Karpas-422 (cell line): ENCODE data around the gene SNX30. TPM values are rescaled to one million over a fixed set of nuclear protein-coding genes. Genes with fewer than 3 reads are reported as not detected.

Experiments used
- DNase-seq: peaks from one replicate; pipeline ENCODE4 v3.0.0-alpha.2; 2015
- H2AFZ ChIP-seq: fragments of 200-600 bp; sonication (generic); 2 replicates; pipeline ENCODE4 v1.6.1; 2014; ENCODE audit warnings: antibody characterized with exemption, low read length, mixed read lengths
- H3K27ac ChIP-seq: fragments of 200-600 bp; sonication (generic); 2 replicates; pipeline ENCODE4 v1.5.1; 2014; ENCODE audit warnings: mild to moderate bottlenecking, low read length, moderate library complexity
- H3K27me3 ChIP-seq: fragments of 200-600 bp; sonication (generic); 2 replicates; pipeline ENCODE4 v1.6.1; 2014; ENCODE audit warnings: low read length, mixed read lengths
- H3K36me3 ChIP-seq: fragments of 200-600 bp; sonication (generic); 2 replicates; pipeline ENCODE4 v1.6.1; 2014; ENCODE audit warnings: low read length, mixed read lengths; ENCODE audit not compliant: insufficient read depth
- H3K4me1 ChIP-seq: fragments of 200-600 bp; sonication (generic); 2 replicates; pipeline ENCODE4 v1.6.1; 2014; ENCODE audit warnings: mild to moderate bottlenecking, low read length, mixed read lengths
- H3K4me2 ChIP-seq: fragments of 200-600 bp; sonication (generic); 2 replicates; pipeline ENCODE4 v1.6.1; 2014; ENCODE audit warnings: low read length, low read depth, mild to moderate bottlenecking; ENCODE audit not compliant: poor library complexity, severe bottlenecking
- H3K4me3 ChIP-seq: fragments of 200-600 bp; sonication (generic); 2 replicates; pipeline ENCODE4 v1.5.1; 2014; ENCODE audit warnings: mild to moderate bottlenecking, antibody characterized with exemption, low read length, mixed read lengths
- H3K79me2 ChIP-seq: fragments of 200-600 bp; sonication (generic); 2 replicates; pipeline ENCODE4 v1.6.1; 2014; ENCODE audit warnings: mild to moderate bottlenecking, low read length, mixed read lengths
- H3K9ac ChIP-seq: fragments of 200-600 bp; sonication (generic); 2 replicates; pipeline ENCODE4 v1.6.0; 2014; ENCODE audit warnings: low read length
- H3K9me2 ChIP-seq: fragments of 200-600 bp; sonication (generic), shearing (Covaris generic); replicated peaks from 2 replicates; pipeline ENCODE4 v1.6.0; 2014; ENCODE audit warnings: mild to moderate bottlenecking, low read length, moderate library complexity; ENCODE audit not compliant: insufficient read depth
- H3K9me3 ChIP-seq: fragments of 300-700, 200-600 bp; sonication (generic); 2 replicates; pipeline ENCODE4 v1.6.1; 2014; ENCODE audit warnings: low read length, mixed read lengths
- H4K20me1 ChIP-seq: fragments of 200-600 bp; sonication (generic); 2 replicates; pipeline ENCODE4 v1.6.1; 2014; ENCODE audit warnings: mild to moderate bottlenecking, antibody characterized with exemption, low read length, low read depth; ENCODE audit not compliant: insufficient read depth
- total RNA-seq: library from RNA; depleted of rRNA; stranded (reverse); fragments of >200 nt; shearing (Covaris generic); gene quantifications from 2 replicates; pipeline ENCODE4 v1.2.3, GENCODE V29; 2014; ENCODE audit warnings: low replicate concordance

The SNX30 gene
- total RNA-seq, 1 experiment from 2014 or later = 43.8 TPM

DNA sequence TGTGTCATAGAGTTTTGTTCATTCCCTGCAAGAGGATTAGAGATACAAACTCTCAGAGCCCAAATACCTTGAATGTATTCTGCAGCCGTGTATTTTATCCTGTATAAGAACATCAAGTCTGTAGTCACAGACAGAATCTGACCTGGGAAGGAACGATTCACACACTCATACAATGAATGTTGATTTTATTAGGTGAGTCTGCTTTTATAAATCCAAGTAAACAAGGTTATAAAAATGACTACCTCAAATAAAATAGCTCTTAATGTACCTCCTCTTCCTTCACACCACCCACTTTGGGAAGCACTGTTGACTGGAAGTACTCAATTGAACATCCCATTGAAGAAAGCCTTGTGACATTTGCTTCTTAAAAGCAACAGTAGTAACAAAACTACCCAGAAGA lies 128.2 kb downstream of the SNX30 start:
- Histone ChIP-seq H2AFZ (no peak overlapping the region), H3K9me2 (no peaks in the 10 kb centered on the region), H3K9ac (no peak overlapping the region), H3K9me3 (no peaks in the 10 kb centered on the region), H3K4me1 (peaks cover 7% of the 10 kb centered on the region), H3K79me2 (no peaks in the 10 kb centered on the region), H3K36me3 (peaks cover 7% of the 10 kb centered on the region; the same call in 1 of the 2 replicates), H3K27me3 (no peaks in the 10 kb centered on the region), H3K4me2 (no peak overlapping the region), H3K4me3 (no peak overlapping the region), H4K20me1 (no peaks in the 10 kb centered on the region), H3K27ac (no peak overlapping the region)
- no peak for DNase-seq

DNA sequence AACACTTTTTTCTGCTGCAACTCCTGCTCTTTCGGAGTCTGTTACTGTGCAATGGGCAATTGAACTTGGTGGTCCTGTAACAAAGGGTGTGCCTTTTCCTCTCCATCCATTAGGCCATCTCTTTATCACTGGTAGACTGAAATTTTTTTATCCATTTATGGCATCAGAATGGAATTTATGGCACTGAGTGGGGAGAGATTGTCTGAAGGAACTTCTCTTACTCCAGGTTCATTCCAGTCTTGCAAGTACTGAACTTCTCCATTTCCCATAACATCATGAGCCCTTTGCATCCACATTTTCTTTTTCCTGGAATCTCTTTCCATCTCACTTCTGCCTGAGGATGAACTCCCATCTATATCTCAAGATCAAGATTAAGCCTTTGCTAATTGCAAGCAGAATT lies 130.1 kb downstream of the SNX30 start:
- Histone ChIP-seq H3K79me2 (no peaks in the 10 kb centered on the region), H3K4me2 (no peak overlapping the region), H2AFZ (no peak overlapping the region), H3K9me3 (no peaks in the 10 kb centered on the region), H3K4me3 (no peak overlapping the region), H3K27me3 (no peaks in the 10 kb centered on the region), H4K20me1 (no peaks in the 10 kb centered on the region), H3K9me2 (no peaks in the 10 kb centered on the region), H3K9ac (no peak overlapping the region), H3K36me3 (0 out of 2 replicates have a peak, but pooled peaks cover 3% of the 10 kb centered on the region), H3K27ac (no peak overlapping the region), H3K4me1 (peaks cover 15% of the 10 kb centered on the region)
- DNase-seq = no peak

- Histone ChIP-seq H3K4me3 (no peak overlapping the region), H3K4me2 (no peak overlapping the region), H3K27me3 (no peaks in the 10 kb centered on the region), H3K79me2 (no peaks in the 10 kb centered on the region), H3K4me1 (peaks cover 18% of the 10 kb centered on the region), H3K27ac (no peak overlapping the region), H2AFZ (no peak overlapping the region), H3K9me3 (no peaks in the 10 kb centered on the region), H3K9me2 (no peaks in the 10 kb centered on the region), H3K9ac (no peak overlapping the region), H3K36me3 (0 out of 2 replicates have a peak, but pooled peaks cover 3% of the 10 kb centered on the region), H4K20me1 (no peaks in the 10 kb centered on the region)
- DNase-seq = no peak
Measured at GRCh38 chr9:112881331-112881730, 130.8 kb downstream of the SNX30 start.

GRCh38 chr9:112884101-112884500 lies 133.5 kb downstream of the SNX30 start:
- Histone ChIP-seq H3K27me3 (no peaks in the 10 kb centered on the region), H3K4me2 (no peak overlapping the region), H3K27ac (no peak overlapping the region), H3K4me1 (peaks cover 20% of the 10 kb centered on the region), H3K9me2 (no peaks in the 10 kb centered on the region), H3K36me3 (0 out of 2 replicates have a peak, but pooled peaks cover 3% of the 10 kb centered on the region), H2AFZ (no peak overlapping the region), H4K20me1 (no peaks in the 10 kb centered on the region), H3K4me3 (no peak overlapping the region), H3K9ac (no peak overlapping the region), H3K79me2 (no peaks in the 10 kb centered on the region), H3K9me3 (no peaks in the 10 kb centered on the region)
- no peak for DNase-seq

DNA sequence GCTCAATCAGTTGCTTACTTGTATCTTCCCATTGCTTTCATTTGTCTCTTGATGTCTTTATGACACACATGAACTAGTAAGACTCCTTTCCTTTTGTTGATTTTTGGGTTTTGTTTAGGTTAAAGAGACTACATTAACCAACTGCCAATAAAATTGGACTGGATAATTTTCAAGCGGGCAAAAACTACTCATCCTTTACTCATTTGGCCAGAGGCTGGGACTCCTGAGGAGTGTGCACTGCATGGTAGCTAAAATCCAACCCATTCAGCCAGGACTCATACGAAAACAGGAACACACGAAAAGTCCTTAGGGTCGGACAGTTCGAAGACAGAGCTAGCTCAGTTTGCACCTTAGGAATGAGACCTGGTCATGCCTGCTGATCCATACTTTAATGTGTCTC lies 134.2 kb downstream of the SNX30 start:
- H3K4me2 ChIP-seq = no peak overlapping the region
- no peak overlapping the region for H3K9ac ChIP-seq
- H3K9me3 ChIP-seq = no peaks in the 10 kb centered on the region
- no peak overlapping the region for H2AFZ ChIP-seq
- H3K36me3 ChIP-seq = 0 out of 2 replicates have a peak, but pooled peaks cover 3% of the 10 kb centered on the region
- H3K27me3 ChIP-seq = no peaks in the 10 kb centered on the region
- H3K79me2 ChIP-seq = no peaks in the 10 kb centered on the region
- H3K9me2 ChIP-seq = no peaks in the 10 kb centered on the region
- H4K20me1 ChIP-seq = no peaks in the 10 kb centered on the region
- H3K27ac ChIP-seq = no peak overlapping the region
- H3K4me3 ChIP-seq = no peak overlapping the region
- DNase-seq = no peak
- H3K4me1 ChIP-seq = peaks cover 20% of the 10 kb centered on the region

- no peaks in the 10 kb centered on the region for H3K9me3 ChIP-seq
- H2AFZ ChIP-seq = no peak overlapping the region
- no peaks in the 10 kb centered on the region for H4K20me1 ChIP-seq
- H3K4me1 ChIP-seq = peaks cover 20% of the 10 kb centered on the region
- H3K36me3 ChIP-seq = 0 out of 2 replicates have a peak, but pooled peaks cover 3% of the 10 kb centered on the region
- H3K9me2 ChIP-seq = no peaks in the 10 kb centered on the region
- peak overlapping the region; percentile 31; the same call in 1 of the 2 replicates for H3K27ac ChIP-seq
- no peaks in the 10 kb centered on the region for H3K79me2 ChIP-seq
- H3K4me3 ChIP-seq = no peak overlapping the region
- no peak overlapping the region for H3K9ac ChIP-seq
- no peaks in the 10 kb centered on the region for H3K27me3 ChIP-seq
- DNase-seq = no peak
- H3K4me2 ChIP-seq = no peak overlapping the region
Measured at GRCh38 chr9:112885324-112885723, 134.8 kb downstream of the SNX30 start.

GRCh38 chr9:112886351-112886750 lies 135.8 kb downstream of the SNX30 start:
- no peaks in the 10 kb centered on the region for H3K9me2 ChIP-seq
- DNase-seq = no peak
- H3K4me1 ChIP-seq = peaks cover 20% of the 10 kb centered on the region
- H3K9ac ChIP-seq = no peak overlapping the region
- no peak overlapping the region for H3K4me3 ChIP-seq
- no peaks in the 10 kb centered on the region for H3K79me2 ChIP-seq
- H3K4me2 ChIP-seq = no peak overlapping the region
- no peaks in the 10 kb centered on the region for H3K36me3 ChIP-seq
- H3K27ac ChIP-seq = no peak overlapping the region
- H4K20me1 ChIP-seq = no peaks in the 10 kb centered on the region
- H2AFZ ChIP-seq = no peak overlapping the region
- H3K9me3 ChIP-seq = no peaks in the 10 kb centered on the region
- no peaks in the 10 kb centered on the region for H3K27me3 ChIP-seq

DNA sequence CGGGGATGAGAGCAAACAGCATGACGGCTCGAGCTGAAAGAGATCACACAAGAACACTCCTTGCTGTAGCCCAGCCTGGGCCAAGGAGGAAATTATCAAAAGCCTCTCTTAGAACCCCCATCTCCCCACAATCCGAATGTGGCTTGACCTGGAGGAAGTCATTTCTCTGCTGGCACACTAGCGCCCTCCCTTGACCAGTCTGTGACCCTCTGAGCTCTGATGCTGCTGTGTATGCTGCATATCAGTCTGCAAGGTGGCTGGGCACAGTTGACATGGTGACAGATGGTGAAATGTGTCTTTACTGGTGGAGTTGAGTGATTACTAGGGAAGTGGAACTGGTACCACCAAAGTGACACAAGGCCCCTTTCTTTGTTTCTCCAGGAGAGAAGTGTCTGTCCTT lies 136.8 kb downstream of the SNX30 start:
- Histone ChIP-seq H3K27ac (peak overlapping the region; percentile 46; the same call in 1 of the 2 replicates), H3K36me3 (no peaks in the 10 kb centered on the region), H3K4me1 (peaks cover 20% of the 10 kb centered on the region), H3K9me3 (no peaks in the 10 kb centered on the region), H3K4me3 (no peak overlapping the region), H3K4me2 (no peak overlapping the region), H4K20me1 (no peaks in the 10 kb centered on the region), H3K27me3 (no peaks in the 10 kb centered on the region), H3K9ac (0 out of 2 replicates have a peak overlapping the region, but pooled peaks have one; percentile 22), H2AFZ (no peak overlapping the region), H3K9me2 (no peaks in the 10 kb centered on the region), H3K79me2 (no peaks in the 10 kb centered on the region)
- DNase-seq = peak; percentile 92
